ENCODE measurements around the gene IFT25. TPM values are rescaled to one million over a fixed set of nuclear protein-coding genes. Genes with fewer than 3 reads are reported as not detected.

The IFT25 gene
- 25.4 and 27.9 TPM in 2 replicates for total RNA-seq

GRCh38 chr1:53945433-53946251, at the start of gene IFT25:
Gene IFT25, minus strand, starts transcription at chr1:53945699. Its CDS starts 5,617 bp downstream, at chr1:53940082.

GRCh38 chr1:53946252-53947171, 1.0 kb upstream of the IFT25 start, which contains the start of gene LRRC42:
Gene LRRC42, plus strand, starts transcription at chr1:53946350. Its CDS starts 5,650 bp downstream, at chr1:53952000.

GRCh38 chr1:53893999-53894636, 51.4 kb downstream of the IFT25 start, which contains the start of gene DIO1:
Gene DIO1, plus strand, starts transcription at chr1:53894187. Its CDS starts 24 bp downstream, at chr1:53894211.

GRCh38 chr1:53889304-53890298, 55.9 kb downstream of the IFT25 start, which contains the start of gene YIPF1:
Gene YIPF1, minus strand, starts transcription at chr1:53889797. Its CDS starts 860 bp downstream, at chr1:53888937.

Other genes with a start within 250 kb of the IFT25 start
- 1.5 and 3.3 TPM in 2 replicates for gene GLIS1, start 206.5 kb downstream of the IFT25 start, total RNA-seq
- gene NDC1, start 107.4 kb downstream of the IFT25 start, total RNA-seq: 32.0 and 46.1 TPM in 2 replicates
- gene YIPF1, start 55.9 kb downstream of the IFT25 start, total RNA-seq: 16.0 and 17.6 TPM in 2 replicates
- gene DIO1, start 51.5 kb downstream of the IFT25 start, total RNA-seq: not detected in 2 replicates
- gene LRRC42, start 651 bp upstream of the IFT25 start, total RNA-seq: 29.3 and 30.9 TPM in 2 replicates
- not detected in 2 replicates for gene LDLRAD1, start 72.5 kb upstream of the IFT25 start, total RNA-seq
- gene TMEM59, start 107.5 kb upstream of the IFT25 start, total RNA-seq: 116 and 150 TPM in 2 replicates
- 2.2 and 5.1 TPM in 2 replicates for gene TCEANC2, start 107.9 kb upstream of the IFT25 start, total RNA-seq
- not detected in 2 replicates for gene CDCP2, start 207.3 kb upstream of the IFT25 start, total RNA-seq

Measured in subcutaneous preadipocyte (primary cell).